GM21526 (cell line): ENCODE data around the gene GAA.
"Not testable (repeated sequence)": the region's sequence is repeated elsewhere in the genome, so short reads cannot be mapped to it uniquely, and the experiment has no call there.

Source experiments
- ATAC-seq: cut with Tn5 transposase; IDR thresholded peaks from one replicate; pipeline ENCODE4 v1.9.1; 2021; ENCODE audit warnings: moderate library complexity; ENCODE audit not compliant: unreplicated experiment, low FRiP score

The GAA gene

DNA sequence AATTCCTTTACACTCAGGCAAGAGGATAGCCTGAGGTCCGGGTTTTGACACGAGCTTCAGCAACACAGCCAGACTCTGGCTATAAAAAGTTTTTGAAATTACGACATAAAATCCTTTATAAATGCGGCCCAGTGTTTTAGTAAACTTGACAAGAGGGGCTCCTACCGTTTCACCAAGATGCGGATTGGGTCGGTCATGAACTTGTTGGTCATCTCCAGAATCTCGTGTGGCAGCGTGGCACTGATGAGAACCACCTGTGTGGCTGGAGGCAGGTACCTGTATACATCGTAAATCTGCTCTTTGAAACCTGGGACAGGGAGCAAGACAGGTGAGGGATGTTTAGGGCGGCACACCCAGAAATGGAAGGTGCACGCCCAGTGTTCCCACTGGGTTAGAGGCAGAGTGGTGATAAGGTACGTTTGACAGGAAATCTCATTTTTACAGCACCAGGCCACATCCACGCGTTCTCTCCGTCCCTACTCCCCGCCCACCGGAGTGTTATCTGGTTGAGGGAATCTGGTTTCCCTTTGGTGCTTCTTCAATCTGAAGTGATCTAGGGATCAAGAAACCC, 37.6 kb downstream of the GAA start:
- no peak for ATAC-seq

DNA sequence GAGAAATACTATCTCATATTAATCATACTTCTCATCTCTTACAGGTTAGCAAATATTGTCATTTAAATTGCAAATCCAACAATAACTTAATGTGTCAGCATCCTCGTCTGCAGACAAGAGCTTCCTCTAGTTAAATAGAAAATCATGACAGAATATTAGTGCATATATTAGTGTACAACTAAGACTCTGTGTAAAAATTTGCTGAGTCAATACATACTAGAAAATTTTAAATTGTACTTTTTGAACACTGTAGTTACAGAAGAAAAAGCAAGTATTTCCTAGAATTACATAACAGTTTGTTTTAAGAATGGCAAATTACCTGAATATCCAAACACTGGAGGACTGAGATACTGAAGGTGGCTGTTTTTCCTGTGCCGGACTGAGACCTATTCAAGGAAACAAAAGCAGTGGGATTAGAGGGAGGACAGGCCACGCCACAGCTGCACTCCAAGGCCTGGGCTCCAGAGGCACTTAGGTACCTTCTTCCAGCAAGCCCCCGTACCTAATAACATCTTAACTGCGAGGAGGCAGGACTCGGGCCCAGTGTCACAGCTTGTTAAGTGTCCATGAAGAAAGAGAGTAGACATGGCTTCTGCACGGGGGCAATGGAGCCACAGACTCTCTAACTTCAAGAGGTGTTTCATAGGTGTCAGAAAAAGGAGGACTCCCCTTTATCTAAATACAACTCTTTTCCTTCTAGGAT, 40.2 kb downstream of the GAA start:
- ATAC-seq: no peak

DNA sequence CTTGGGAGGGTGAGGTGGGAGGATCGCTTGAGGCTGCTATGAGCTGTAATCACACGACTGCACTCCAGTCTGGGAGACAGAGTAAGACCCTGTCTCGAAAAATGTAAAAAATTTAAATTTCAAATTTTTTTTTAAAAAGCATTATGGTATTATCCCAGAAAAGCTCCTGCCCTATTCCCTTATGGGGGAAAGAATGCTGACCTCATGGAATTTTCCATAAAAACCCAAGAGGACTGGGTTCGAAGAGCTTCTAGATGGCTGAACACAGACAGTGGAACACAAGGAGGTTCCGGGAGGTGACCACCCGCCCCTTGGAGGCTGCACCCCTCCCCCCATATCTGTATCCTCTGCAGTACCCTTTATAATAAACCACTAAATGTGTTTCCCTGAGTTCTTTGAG, 41.5 kb downstream of the GAA start:
- no peak for ATAC-seq

DNA sequence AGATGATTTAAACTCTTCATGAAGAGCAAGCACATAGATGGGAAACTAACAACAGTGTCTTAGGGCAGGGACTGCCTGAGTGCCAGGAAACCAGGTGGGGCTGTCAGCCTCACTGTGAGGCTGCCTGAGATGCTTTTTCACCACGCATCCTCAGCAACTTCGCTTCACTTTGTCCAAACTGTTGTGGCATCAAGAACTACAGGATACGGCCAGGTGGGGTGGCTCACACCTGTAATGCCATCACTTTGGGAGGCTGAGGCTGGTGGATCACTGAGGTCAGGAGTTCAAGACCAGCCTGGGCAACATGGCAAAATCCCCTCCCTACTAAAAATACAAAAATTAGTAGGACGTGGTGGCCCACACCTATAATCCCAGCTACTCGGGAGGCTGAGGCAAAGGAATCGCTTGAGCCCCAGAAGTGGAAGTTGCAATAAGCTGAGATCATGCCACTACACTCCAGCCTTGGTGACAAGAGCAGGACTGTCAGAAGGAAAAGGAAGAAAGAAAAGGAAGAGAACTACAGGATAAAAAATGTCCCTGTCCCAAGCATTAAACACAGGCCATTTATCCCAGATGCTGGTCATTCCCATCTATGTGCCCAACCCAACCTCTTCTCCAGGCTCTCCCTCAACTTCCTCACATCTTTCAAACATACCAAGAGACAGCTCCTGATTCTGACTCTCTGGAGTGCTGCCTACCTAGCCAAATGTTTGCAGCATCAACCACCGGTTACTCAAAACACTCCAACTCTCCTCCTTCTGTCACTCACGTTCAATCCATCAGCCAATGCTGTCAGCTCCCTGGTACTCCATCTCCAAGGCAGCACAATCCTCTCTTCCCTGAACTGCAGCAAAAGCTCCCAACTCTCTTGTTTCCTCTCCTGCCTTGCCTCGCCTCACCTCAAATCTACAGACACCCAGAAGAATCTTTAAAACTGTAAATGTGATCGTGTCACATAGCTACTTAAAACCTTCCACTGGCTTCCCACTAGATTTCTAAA, 44.0 kb downstream of the GAA start:
- ATAC-seq: no peak

DNA sequence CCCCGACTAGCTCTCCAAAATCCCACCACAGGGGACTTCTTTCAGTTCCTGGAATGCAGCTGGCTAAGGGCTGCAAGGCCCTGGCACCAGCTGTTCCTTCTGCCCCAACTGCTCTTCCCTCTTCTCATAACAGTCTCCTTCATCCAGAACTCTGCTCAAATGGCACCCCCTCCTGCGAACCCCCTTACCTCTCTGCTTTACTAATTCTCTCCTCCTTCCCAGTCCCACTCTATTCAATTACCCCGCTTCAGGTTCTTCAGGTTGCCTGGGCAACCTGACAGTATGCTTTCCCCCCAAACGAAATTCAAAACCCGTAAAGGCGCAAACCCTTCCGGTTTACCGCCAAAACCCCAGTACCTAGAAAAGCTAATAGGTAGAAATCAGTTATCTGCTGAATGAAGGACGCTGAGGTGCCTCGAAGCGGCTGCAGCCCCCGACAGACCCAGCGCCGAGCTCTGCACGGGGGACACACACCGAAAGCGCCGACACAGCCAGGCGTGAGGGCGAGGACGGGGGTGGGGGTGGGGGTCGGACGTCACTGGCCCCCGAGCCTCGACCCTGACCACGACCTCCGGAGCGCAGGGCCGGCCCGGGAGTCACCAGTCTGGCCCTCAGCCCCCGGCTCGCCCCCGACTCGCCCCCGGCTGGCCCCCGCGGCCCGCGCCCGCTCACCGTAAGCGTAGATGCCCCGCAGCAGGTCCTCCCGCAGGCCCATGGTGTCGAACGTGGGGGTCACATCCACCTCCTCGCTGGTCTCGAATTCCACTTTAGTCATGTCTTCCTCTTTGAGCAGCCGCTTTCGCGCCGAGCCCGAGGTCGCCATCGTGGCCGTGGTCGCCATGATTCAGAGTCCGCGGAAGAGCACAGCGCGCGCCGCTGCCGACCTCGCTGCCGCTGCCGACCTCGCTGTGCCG, 45.0 kb downstream of the GAA start:
- ATAC-seq: peak; percentile 18

DNA sequence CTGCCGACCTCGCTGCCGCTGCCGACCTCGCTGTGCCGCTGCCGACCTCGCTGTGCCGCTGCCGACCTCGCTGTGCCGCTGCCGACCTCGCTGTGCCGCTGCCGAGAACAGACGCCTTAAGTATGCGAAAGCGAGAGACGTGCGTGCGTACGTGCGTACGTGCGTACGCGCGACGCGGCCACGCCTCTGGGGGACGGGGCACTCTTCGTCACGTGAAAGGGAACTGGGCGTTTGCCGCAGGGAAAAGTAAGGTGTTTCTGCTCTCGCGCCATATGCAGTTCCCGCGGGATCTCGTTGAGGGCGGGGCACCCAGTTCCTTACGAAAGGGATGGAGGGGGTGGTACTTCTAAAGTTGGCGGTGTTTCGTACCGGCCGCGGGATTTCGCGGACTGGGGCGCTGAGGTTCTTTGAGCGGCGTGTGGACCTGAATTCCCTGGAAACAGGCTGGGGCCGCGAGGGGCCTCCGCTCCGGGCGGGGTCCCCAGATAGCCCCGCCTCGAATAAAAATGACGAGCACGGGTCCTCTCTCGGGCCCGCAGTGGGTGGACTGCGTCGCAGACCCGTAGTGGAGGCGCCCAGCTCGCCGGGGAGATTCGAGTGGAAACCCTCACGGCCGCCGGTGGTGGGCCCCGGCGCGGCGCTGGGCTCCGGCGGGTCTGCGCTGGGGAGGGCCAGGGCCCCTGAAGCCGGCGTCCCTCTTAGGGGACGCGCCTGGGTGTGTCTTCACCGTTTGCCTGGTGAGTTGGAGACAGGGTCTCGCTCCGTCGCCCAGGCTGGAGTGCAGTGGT, 45.8 kb downstream of the GAA start, which contains the start of gene EIF4A3:
Gene EIF4A3 (minus strand): TSS at position 94 of the 788 bp plus-strand sequence. CDS start 167 bp downstream, outside the sequence.
- ATAC-seq: peak; percentile 86

DNA sequence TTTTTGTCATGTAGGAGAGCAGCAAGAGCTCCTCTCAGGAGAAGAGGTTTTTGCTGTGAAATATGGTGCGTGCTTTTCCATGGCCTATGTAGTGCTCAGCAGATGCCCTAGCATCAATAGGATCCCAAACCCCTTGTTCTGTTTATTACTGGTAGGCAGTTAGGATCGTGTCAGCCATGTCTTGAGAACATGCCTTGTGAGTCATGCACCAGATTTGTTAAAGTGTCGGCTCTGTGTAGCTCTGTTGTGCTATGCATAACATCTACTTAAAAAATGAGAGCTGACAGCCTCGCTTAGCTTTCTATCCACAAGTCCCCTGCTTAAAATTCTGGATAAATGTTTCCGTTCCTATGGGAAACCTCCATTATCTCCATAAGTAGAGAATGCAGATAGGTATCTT, 50.0 kb downstream of the GAA start:
- ATAC-seq: no peak

DNA sequence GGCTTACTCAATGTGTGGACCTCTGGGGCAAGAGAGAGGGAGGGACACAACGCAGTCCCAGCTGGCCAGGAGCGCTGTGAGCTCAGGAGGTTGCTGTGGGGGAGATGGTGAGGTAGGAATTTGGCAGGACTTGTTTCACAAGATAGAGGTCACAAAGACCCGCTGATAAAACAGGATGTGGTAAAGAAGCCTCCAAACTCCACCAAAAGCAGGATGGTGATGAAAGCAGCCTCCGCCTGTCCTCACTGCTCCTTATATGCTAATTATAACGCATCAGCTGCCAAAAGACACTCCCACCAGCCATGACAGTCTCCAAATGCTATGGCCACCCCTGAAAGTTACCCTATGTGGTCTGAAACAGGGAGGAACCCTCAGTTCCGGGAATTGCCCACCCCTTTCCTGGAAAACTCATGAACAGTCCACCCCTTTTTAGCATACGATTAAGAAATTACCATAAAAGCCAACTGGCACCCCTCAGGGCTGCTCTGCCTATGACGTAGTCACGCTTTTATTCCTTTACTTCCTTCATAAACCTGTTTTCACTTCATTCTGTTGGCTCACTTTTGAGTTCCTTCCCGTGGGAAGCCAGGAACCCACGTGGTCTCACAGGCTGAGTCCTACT, 50.8 kb downstream of the GAA start:
- no peak for ATAC-seq

DNA sequence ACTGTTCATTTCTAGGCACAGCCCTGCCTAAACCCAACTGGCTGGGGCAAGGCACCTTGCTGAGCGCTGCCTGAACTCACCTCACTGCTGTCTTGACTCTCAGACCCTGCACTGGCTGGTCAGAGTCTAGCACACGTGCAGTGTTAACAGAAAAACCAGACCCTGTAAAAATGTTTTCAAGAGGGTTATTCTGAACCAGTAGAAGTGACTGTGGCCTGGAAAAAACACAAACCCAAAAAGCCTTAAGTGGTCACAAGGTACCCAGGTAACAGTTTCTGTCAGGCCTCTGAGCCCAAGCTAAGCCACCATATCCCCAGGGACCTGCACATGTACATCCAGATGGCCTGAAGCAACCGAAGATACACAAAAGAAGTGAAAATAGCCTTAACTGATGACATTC, 51.6 kb downstream of the GAA start:
- ATAC-seq: no peak

DNA sequence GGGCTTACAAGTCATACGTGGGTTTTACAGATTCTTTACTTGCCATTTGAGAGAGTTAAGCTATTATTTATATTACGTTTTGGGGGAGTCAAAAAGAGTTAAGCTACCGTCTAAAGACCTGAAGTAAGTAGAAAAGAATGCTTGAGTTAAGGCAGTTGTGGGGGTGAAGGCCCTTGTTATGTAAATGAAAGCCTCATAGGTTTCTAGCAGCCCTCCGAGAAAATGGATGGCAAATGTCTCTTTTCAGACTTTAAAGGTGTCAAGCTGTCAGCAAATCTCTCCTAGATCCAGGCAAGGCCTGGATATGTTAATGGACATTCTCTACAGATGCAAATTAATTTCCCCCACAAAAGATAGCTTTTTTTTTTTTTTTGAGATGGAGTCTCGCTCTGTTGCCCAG, 52.8 kb downstream of the GAA start:
- no peak for ATAC-seq

DNA sequence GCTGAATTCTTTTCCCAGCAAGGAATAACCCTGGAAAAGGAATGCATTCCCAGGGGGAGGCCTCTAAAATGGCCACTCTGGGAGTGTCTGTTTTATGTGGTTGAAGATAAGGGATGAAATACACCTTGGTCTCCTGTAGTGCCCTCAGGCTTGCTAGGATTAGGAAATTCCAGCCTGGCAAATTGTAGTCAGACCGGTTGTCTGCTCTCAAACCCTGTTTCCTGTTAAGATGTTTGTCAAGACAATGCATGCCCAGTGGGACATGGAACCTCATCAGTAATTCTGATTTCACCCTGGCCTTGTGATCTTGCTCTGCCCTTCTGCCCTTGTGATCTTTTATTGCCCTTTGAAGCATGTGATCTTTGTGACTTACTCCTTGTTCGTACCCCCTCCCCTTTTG, 54.2 kb downstream of the GAA start:
- not testable (repeated sequence) for ATAC-seq

DNA sequence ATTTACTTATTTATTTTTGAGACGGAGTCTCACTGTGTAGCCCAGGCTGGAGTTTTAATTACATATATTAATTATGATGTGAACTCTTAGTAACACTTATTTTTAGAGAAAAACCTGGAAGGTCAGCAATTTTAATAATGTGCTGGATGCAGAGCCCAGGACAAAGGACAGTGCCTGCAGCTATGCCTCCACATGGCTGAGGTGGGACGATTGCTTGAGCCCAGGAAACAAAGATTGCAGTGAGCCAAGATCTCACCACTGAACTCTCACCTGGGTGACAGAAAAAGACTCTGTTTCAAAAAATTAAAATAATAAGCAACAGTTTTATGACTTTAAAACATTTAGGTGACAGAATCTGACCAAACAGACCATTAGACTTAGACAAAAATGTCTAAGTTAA, 57.5 kb downstream of the GAA start:
- ATAC-seq: no peak

DNA sequence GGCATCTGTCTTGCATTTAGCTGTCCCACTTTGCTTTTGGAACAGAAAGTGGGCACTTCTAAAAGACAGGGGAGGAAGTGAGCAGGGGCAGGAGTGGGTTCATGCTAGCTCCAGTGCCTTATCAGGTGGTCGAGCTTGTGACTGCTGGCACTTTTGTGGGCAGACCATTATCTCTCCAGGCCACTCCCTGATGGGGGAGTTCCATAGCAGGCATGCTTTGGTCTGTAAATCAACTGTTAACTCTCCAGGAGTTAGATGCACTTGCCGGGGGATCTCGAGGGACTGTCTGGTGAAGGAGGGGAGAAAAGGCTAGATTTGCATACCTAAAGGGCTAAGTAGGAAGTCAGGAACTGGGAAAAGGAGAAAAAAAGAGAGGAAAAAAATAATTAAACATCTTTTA, 59.2 kb downstream of the GAA start:
- no peak for ATAC-seq

DNA sequence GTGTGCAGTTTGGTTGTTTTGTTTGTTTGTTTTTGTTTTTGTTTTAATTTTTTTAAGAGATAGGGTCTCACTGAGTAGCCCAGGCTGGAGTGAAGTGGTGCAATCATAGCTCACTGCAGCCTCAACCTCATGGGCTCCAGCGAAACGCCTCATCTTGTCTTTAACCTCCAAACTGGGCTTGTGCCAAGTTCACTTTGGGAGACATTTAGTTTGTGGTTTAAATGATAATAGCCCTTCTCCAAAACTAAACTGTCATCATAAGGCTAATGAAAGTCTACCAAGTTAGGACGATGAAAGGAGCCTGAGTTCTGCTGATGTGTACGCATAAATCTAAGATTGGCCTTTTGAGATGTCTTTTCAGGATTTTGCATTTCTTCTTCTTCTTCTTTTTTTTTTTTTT, 62.0 kb downstream of the GAA start:
- ATAC-seq: no peak

DNA sequence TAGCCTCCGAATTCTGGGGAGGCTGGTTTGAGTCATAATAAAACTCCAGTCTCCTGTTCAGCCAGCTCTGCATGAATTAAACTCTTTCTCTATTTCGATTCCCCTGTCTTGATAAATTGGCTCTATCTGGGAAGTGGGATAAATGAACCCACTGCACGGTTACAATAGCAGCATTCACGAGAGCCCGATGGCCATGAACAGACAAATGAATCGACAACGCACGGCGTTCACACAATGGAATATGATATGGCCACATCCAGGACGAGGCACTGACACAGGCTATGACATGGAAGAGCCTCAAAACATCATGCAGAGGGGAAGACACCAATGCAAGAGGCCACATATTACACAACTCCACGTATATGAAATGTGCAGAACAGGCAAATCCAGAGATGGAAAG, 62.8 kb downstream of the GAA start:
- no peak for ATAC-seq

DNA sequence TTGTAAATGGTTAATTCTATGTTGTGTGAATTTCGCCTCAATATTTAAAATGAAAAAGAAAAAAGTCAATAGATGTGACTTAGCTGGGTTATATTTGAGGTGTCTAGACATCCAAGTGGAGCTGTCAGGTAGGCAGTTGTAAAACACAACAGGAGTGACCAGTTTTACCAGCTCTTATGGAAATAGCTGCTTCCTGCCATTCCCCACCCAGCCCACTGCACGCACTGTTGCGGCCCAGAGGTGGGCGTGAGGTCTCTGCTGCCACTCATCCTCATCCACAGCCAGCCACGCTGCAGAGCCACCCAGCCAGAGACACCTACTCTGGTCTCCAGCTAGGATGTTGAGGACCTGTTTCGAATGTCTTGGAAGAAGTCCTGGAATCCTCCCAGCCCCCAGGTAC, 65.1 kb downstream of the GAA start:
- ATAC-seq: no peak

DNA sequence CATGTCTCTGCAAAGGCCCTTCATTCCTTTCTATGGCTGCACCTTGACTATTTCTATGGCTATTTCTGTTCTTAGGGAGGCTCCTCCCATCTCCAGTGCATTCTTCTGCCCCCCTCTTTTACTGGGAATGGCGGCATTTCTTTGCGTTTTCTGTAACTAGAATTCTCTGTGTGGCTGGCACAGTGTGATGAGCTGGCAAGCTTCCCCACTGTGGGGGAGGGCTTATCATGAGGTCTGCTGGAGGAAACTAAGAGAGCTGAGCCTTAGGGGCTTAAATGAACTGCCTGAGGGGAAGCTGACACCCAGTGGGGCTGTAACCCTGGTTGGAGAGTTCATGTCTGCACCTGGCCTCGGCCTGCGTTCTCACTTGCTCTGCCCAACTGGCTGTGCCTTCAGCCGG, 67.0 kb downstream of the GAA start:
- no peak for ATAC-seq

DNA sequence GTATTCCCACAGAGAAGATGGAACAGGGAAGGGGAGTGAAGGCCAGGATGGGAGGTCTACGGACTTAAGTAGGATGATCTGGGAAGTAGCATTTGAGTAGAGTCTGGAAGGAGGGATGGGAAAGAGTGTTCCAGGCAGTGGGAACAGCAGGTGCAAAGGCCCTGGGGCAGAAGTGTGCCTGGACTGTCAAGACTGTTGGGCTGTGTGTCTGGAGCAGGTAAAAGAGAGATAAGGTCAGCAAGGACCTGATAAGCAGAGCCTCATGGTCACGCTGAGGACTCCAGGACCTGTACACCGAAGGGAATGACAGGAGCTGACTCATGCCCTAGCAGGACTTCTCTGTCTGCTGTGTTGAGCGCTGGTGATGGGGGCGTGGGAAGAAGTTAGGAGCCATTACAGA, 67.7 kb downstream of the GAA start:
- no peak for ATAC-seq
